Muscle layer of duodenum (tissue), 2 donors: ENCODE data around the gene KLRF1.
"Not testable (repeated sequence)": the region's sequence is repeated elsewhere in the genome, so short reads cannot be mapped to it uniquely, and the experiment has no call there.

ENCODE experiments used
- H3K27ac ChIP-seq: one replicate; pipeline ENCODE4 v1.7.0; 2013; ENCODE audit warnings: mild to moderate bottlenecking, low read length
- H3K27me3 ChIP-seq: one replicate; pipeline ENCODE4 v1.7.0; 2013; ENCODE audit warnings: low read depth, mild to moderate bottlenecking, control low read depth, low read length
- H3K36me3 ChIP-seq, 2 donors: one replicate each; pipeline ENCODE4 v1.7.0; 2013; ENCODE audit warnings: low read length in 2 of 2, control low read depth in 1 of 2, mild to moderate bottlenecking in 1 of 2; ENCODE audit not compliant: insufficient read depth in 2 of 2, control insufficient read depth in 1 of 2
- H3K4me1 ChIP-seq, 2 donors: one replicate each; pipeline ENCODE4 v1.7.0; 2013; ENCODE audit warnings: low read length in 2 of 2, mild to moderate bottlenecking in 2 of 2, control low read depth in 1 of 2, moderate library complexity in 1 of 2; ENCODE audit not compliant: insufficient read depth in 2 of 2, control insufficient read depth in 1 of 2
- H3K4me3 ChIP-seq, 2 donors: one replicate each; pipeline ENCODE4 v1.7.0; 2013; ENCODE audit warnings: low read length in 2 of 2, low read depth in 1 of 2, mild to moderate bottlenecking in 1 of 2
- H3K9me3 ChIP-seq, 2 donors: one replicate each; pipeline ENCODE4 v1.7.0; 2013; ENCODE audit warnings: low read length in 2 of 2, control low read depth in 1 of 2, mild to moderate bottlenecking in 1 of 2; ENCODE audit not compliant: control insufficient read depth in 1 of 2
- donor health status: healthy.

Gene KLRF1

GRCh38 chr12:9876120-9876519 lies 48.8 kb downstream of the KLRF1 start:
- not testable (repeated sequence) for H3K9me3 ChIP-seq, H3K4me3 ChIP-seq, H3K27me3 ChIP-seq, H3K27ac ChIP-seq, H3K36me3 ChIP-seq, H3K4me1 ChIP-seq

DNA sequence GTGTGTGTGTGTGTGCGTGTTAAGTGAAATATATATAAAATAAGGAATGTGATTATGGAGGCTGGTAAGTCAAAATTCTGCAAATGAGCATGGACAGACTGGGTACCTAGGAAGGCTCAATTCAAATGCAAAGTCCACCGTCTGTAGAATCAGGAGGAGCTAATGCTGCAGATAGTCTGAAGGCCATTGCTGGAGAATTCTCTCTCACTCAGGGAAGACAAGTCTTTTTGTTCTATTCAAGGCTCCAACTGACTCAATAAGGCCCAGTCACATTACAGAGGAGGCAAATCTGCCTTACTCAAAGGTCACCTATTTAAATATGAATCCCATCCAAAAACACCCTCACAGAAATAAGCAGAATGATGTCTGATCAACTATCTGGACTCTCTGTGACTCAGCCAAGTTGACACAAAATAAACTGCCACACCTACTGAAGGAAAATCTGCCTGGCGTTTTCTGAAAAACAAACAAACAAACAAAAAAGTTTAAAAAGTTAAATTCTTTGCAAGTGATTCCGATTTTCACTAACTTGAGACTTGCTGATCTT lies 53.3 kb downstream of the KLRF1 start:
- Histone ChIP-seq H3K9me3 (no peaks in the 10 kb centered on the region), H3K27me3 (no peaks in the 10 kb centered on the region), H3K36me3 (no peaks in the 10 kb centered on the region), H3K4me1 (no peaks in the 10 kb centered on the region), H3K27ac (no peak overlapping the region), H3K4me3 (no peak overlapping the region)

DNA sequence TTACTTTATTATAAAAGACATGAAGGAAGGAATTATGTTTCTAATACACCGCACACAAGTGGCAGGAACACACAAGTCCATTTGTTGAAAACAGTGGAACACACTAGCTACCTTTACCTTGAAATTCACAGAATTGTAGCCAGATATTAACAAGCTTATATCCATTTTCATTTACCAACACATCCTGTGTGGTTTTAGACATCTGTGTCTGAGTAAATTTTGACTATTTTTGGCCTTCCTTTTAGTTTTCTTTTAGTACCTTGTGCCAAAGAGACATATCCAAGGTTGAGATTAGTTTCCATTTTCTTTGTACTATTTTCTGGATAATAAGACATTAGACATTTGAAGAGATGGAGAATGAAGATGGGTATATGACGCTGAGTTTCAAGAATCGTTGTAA lies 54.0 kb downstream of the KLRF1 start, which contains the start of gene KLRF2:
Gene KLRF2 (plus strand): TSS at position 244 of the 400 bp plus-strand sequence. CDS start 107 bp downstream, at position 351.
- Histone ChIP-seq H3K27ac (no peak within 1 kb of the TSS), H3K27me3 (no peaks in the 10 kb centered on the region), H3K4me3 (no peak within 1 kb of the TSS), H3K9me3 (no peaks in the 10 kb centered on the region), H3K36me3 (no peaks in the 10 kb centered on the region), H3K4me1 (no peaks in the 10 kb centered on the region)

- no peaks in the 10 kb centered on the region for H3K36me3 ChIP-seq
- no peaks in the 10 kb centered on the region for H3K27me3 ChIP-seq
- H3K9me3 ChIP-seq: no peaks in the 10 kb centered on the region
- H3K4me1 ChIP-seq: no peaks in the 10 kb centered on the region
- H3K27ac ChIP-seq: no peak overlapping the region
- H3K4me3 ChIP-seq: no peak overlapping the region
Measured at GRCh38 chr12:9881988-9882387, 54.7 kb downstream of the KLRF1 start.

GRCh38 chr12:9883175-9883574 lies 55.9 kb downstream of the KLRF1 start:
- Histone ChIP-seq H3K4me3 (no peak overlapping the region), H3K36me3 (no peaks in the 10 kb centered on the region), H3K27me3 (no peaks in the 10 kb centered on the region), H3K9me3 (no peaks in the 10 kb centered on the region), H3K4me1 (no peaks in the 10 kb centered on the region), H3K27ac (no peak overlapping the region)

- Histone ChIP-seq H3K4me1 (no peaks in the 10 kb centered on the region), H3K27me3 (no peaks in the 10 kb centered on the region), H3K36me3 (no peaks in the 10 kb centered on the region), H3K4me3 (no peak overlapping the region), H3K27ac (no peak overlapping the region), H3K9me3 (no peaks in the 10 kb centered on the region)
Measured at GRCh38 chr12:9888665-9889273, 61.5 kb downstream of the KLRF1 start.
